Brain microvascular endothelial cell (primary cell): ENCODE measurements around the gene ZMYND11.

Source experiments
- DNase-seq: peaks from one replicate; pipeline ENCODE4 v3.0.0-alpha.2; 2020
- H3K27ac ChIP-seq: fragments of 250-450 bp; sonication (Bioruptor Pico); 2 replicates; pipeline ENCODE4 v1.5.1; 2020; ENCODE audit warnings: mild to moderate bottlenecking, moderate library complexity
- H3K27me3 ChIP-seq: fragments of 250-450 bp; sonication (Bioruptor Pico); replicated peaks from 2 replicates; pipeline ENCODE4 v1.5.1; 2020; ENCODE audit warnings: mild to moderate bottlenecking
- H3K36me3 ChIP-seq: fragments of 250-450 bp; sonication (Bioruptor Pico); replicated peaks from 2 replicates; pipeline ENCODE4 v1.5.1; 2020; ENCODE audit warnings: mild to moderate bottlenecking
- H3K4me3 ChIP-seq: 2 replicates; pipeline ENCODE4 v1.5.1; 2011; ENCODE audit warnings: low read depth, mild to moderate bottlenecking, control low read depth, low read length, moderate library complexity
- CTCF ChIP-seq: IDR thresholded peaks from 2 replicates; pipeline ENCODE4 v1.5.1; 2011; ENCODE audit warnings: low read depth, mild to moderate bottlenecking, moderate library complexity, low read length, control low read depth, inconsistent platforms; ENCODE audit errors: missing control alignments
- in situ Hi-C: cut with HindIII; loops from 2 replicates; pipeline ENCODE4 v1.10.0; 2017; ENCODE audit warnings: low sequenced_read_pairs, low pct_ligation_motif_present

ZMYND11 gene

GRCh38 chr10:167383-167782 is 32.1 kb downstream of the ZMYND11 start:
- no peaks in the 10 kb centered on the region for H3K27me3 ChIP-seq
- no peak for TF ChIP-seq CTCF
- H3K36me3 ChIP-seq = no peaks in the 10 kb centered on the region
- in situ Hi-C loops = no loop called here
- DNase-seq = no peak
- H3K27ac ChIP-seq = no peak overlapping the region
- no peak overlapping the region for H3K4me3 ChIP-seq

- Histone ChIP-seq H3K4me3 (no peak overlapping the region), H3K27ac (no peak overlapping the region), H3K36me3 (no peaks in the 10 kb centered on the region), H3K27me3 (no peaks in the 10 kb centered on the region)
- in situ Hi-C loops = no loop called here
- no peak for DNase-seq
- no peak for TF ChIP-seq CTCF
Observed at GRCh38 chr10:173741-174140, 38.5 kb downstream of the ZMYND11 start.

GRCh38 chr10:176677-177076 is 41.4 kb downstream of the ZMYND11 start:
- H3K36me3 ChIP-seq = no peaks in the 10 kb centered on the region
- in situ Hi-C loops = no loop called here
- no peak overlapping the region for H3K4me3 ChIP-seq
- no peak overlapping the region for H3K27ac ChIP-seq
- no peak for TF ChIP-seq CTCF
- DNase-seq = no peak
- no peaks in the 10 kb centered on the region for H3K27me3 ChIP-seq

- Histone ChIP-seq H3K36me3 (no peaks in the 10 kb centered on the region), H3K27me3 (no peaks in the 10 kb centered on the region), H3K4me3 (no peak overlapping the region), H3K27ac (no peak overlapping the region)
- no peak for DNase-seq
- in situ Hi-C loops = no loop called here
- TF ChIP-seq CTCF = no peak
Observed at GRCh38 chr10:178208-178607, 43.0 kb downstream of the ZMYND11 start.

- no peak for DNase-seq
- TF ChIP-seq CTCF = no peak
- in situ Hi-C loops = no loop called here
- no peaks in the 10 kb centered on the region for H3K27me3 ChIP-seq
- H3K36me3 ChIP-seq = no peaks in the 10 kb centered on the region
- H3K27ac ChIP-seq = no peak overlapping the region
- no peak overlapping the region for H3K4me3 ChIP-seq
Observed at GRCh38 chr10:178723-179122, 43.5 kb downstream of the ZMYND11 start.

- DNase-seq = no peak
- H3K27me3 ChIP-seq = no peaks in the 10 kb centered on the region
- H3K4me3 ChIP-seq = no peak overlapping the region
- no peak for TF ChIP-seq CTCF
- H3K27ac ChIP-seq = no peak overlapping the region
- in situ Hi-C loops = no loop called here
- no peaks in the 10 kb centered on the region for H3K36me3 ChIP-seq
Observed at GRCh38 chr10:182441-183201, 47.4 kb downstream of the ZMYND11 start.
